Fibroblast of the conjunctiva (primary cell): ENCODE data around the gene PRR7.

Source experiments
- DNase-seq: peaks from one replicate; pipeline ENCODE4 v3.0.0-alpha.2; 2010; ENCODE audit warnings: low read depth

Gene PRR7

GRCh38 chr5:177499842-177500241 lies 53.2 kb downstream of the PRR7 start:
- DNase-seq = no peak

- no peak for DNase-seq
Observed at GRCh38 chr5:177500685-177501522, 54.3 kb downstream of the PRR7 start.

- DNase-seq = no peak
Observed at GRCh38 chr5:177501874-177502678, 55.5 kb downstream of the PRR7 start.

GRCh38 chr5:177502886-177503285 lies 56.3 kb downstream of the PRR7 start:
- no peak for DNase-seq

GRCh38 chr5:177503351-177504085 lies 56.9 kb downstream of the PRR7 start:
- no peak for DNase-seq

GRCh38 chr5:177504086-177505056 lies 57.8 kb downstream of the PRR7 start:
- DNase-seq = no peak

GRCh38 chr5:177505075-177505474 lies 58.5 kb downstream of the PRR7 start:
- no peak for DNase-seq
